ENCODE data around the gene ATP8B3. TPM values are rescaled to one million over a fixed set of nuclear protein-coding genes. Genes with fewer than 3 reads are reported as not detected.

Gene ATP8B3, protein sequence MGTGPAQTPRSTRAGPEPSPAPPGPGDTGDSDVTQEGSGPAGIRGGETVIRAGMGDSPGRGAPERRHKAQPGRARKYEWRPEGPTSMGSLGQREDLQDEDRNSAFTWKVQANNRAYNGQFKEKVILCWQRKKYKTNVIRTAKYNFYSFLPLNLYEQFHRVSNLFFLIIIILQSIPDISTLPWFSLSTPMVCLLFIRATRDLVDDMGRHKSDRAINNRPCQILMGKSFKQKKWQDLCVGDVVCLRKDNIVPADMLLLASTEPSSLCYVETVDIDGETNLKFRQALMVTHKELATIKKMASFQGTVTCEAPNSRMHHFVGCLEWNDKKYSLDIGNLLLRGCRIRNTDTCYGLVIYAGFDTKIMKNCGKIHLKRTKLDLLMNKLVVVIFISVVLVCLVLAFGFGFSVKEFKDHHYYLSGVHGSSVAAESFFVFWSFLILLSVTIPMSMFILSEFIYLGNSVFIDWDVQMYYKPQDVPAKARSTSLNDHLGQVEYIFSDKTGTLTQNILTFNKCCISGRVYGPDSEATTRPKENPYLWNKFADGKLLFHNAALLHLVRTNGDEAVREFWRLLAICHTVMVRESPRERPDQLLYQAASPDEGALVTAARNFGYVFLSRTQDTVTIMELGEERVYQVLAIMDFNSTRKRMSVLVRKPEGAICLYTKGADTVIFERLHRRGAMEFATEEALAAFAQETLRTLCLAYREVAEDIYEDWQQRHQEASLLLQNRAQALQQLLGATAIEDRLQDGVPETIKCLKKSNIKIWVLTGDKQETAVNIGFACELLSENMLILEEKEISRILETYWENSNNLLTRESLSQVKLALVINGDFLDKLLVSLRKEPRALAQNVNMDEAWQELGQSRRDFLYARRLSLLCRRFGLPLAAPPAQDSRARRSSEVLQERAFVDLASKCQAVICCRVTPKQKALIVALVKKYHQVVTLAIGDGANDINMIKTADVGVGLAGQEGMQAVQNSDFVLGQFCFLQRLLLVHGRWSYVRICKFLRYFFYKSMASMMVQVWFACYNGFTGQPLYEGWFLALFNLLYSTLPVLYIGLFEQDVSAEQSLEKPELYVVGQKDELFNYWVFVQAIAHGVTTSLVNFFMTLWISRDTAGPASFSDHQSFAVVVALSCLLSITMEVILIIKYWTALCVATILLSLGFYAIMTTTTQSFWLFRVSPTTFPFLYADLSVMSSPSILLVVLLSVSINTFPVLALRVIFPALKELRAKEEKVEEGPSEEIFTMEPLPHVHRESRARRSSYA (N-terminal part only)
- total RNA-seq: under 1 TPM in 3 of 4 donors, not detected in 1; 0.06 to 0.30 (median 0.18) TPM
- polyA plus RNA-seq: under 1 TPM; 0.15 to 0.22 (median 0.17) TPM
- long read RNA-seq, donor 1: 0 reads
- long read RNA-seq, donor 2: 0 reads

DNA sequence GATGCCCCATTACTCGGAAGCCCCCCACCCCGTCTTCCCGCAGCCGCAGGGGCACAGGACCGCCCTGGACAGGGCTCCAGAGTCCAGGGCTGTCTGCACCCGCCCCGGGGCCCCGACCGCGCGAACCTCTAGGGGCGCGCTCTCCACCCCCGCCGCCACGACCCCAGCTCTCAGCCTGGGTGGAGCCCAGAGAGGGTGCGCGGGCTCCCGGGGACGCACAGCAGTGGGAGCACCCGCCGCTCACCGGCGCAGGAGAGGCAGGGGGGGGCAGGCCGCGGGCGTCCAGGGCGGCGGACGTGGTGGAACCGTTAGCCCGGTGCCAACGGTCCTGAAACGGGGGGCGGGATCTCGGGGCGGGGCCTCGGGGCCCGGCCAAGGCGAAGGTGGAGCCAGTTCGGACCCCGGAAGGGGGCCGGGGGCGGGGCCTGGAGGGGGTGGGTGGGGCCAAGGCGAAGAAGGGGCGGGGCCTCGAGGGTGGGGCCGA, at the start of gene ATP8B3:
ATP8B3 (minus strand) TSS at position 335 of the 484 bp plus-strand sequence. CDS start 540 bp downstream, outside the sequence.
- TF ChIP-seq, protein P1, sequence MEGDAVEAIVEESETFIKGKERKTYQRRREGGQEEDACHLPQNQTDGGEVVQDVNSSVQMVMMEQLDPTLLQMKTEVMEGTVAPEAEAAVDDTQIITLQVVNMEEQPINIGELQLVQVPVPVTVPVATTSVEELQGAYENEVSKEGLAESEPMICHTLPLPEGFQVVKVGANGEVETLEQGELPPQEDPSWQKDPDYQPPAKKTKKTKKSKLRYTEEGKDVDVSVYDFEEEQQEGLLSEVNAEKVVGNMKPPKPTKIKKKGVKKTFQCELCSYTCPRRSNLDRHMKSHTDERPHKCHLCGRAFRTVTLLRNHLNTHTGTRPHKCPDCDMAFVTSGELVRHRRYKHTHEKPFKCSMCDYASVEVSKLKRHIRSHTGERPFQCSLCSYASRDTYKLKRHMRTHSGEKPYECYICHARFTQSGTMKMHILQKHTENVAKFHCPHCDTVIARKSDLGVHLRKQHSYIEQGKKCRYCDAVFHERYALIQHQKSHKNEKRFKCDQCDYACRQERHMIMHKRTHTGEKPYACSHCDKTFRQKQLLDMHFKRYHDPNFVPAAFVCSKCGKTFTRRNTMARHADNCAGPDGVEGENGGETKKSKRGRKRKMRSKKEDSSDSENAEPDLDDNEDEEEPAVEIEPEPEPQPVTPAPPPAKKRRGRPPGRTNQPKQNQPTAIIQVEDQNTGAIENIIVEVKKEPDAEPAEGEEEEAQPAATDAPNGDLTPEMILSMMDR (IDR thresholded peaks at IDR 0.05): no peak
- Histone ChIP-seq H3K4me1 (peaks cover 5% of the 10 kb centered on the region), H3K36me3 (ENCODE audit: insufficient read depth in 1 of 2, low read depth in 1 of 2) (peaks cover 3 to 25% of the 10 kb centered on the region in 2 donors), H3K4me3 (peak within 1 kb of the TSS; percentile 64), H3K27ac (no peak within 1 kb of the TSS), H3K9me3 (no peaks in the 10 kb centered on the region), H3K27me3 (ENCODE audit: insufficient read depth in 3 of 3, low read length in 2 of 3) (no peaks in the 10 kb centered on the region)
- ATAC-seq (peak; percentile 21 to 41 (median 30)), DNase-seq (no peak)
- 3 to 5% (median 4%) methylated on average over 23 to 48 of the region's 48 CpGs for WGBS, 3 donors
- intact Hi-C loops (cut with DNase I): no loop called here

DNA sequence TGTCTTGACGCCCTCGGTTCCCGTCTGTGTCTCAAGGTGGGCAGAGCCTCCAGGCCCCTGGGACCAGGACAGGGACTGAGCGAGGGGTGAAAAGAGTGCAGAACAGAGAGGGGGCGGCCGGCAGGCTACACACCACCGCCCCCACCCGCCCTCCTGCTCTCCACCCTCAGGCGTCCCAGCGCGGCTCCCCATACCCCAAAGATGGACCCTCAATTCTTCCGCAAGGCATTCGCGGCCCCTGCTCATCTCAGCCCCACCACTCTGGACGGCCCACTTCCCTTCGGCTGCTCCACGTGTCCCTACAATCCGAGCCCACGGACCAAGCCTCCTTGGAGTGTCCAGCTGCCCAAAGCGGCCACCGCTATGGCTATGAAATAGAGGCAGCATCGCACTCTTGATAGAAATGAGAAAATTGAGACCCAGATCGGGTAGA, 49.5 kb upstream of the ATP8B3 start:
- TF ChIP-seq, protein P1 (IDR thresholded peaks at IDR 0.05): no peak
- H3K27ac ChIP-seq: no peak overlapping the region
- intact Hi-C loops (cut with DNase I): no loop called here
- ATAC-seq (no peak), DNase-seq (no peak)
- 48 to 62% (median 48%) methylated on average over 22 to 23 of the region's 23 CpGs for WGBS, 3 donors
- peaks cover 20% of the 10 kb centered on the region for H3K4me1 ChIP-seq
- H3K4me3 ChIP-seq: peak overlapping the region; percentile 73
- peaks cover 0 to 4% (median 0%) of the 10 kb centered on the region in 3 donors for H3K27me3 ChIP-seq (ENCODE audit: insufficient read depth in 3 of 3, low read length in 2 of 3)
- H3K9me3 ChIP-seq: no peaks in the 10 kb centered on the region
- H3K36me3 ChIP-seq (ENCODE audit: insufficient read depth in 1 of 2, low read depth in 1 of 2): no peaks in the 10 kb centered on the region

DNA sequence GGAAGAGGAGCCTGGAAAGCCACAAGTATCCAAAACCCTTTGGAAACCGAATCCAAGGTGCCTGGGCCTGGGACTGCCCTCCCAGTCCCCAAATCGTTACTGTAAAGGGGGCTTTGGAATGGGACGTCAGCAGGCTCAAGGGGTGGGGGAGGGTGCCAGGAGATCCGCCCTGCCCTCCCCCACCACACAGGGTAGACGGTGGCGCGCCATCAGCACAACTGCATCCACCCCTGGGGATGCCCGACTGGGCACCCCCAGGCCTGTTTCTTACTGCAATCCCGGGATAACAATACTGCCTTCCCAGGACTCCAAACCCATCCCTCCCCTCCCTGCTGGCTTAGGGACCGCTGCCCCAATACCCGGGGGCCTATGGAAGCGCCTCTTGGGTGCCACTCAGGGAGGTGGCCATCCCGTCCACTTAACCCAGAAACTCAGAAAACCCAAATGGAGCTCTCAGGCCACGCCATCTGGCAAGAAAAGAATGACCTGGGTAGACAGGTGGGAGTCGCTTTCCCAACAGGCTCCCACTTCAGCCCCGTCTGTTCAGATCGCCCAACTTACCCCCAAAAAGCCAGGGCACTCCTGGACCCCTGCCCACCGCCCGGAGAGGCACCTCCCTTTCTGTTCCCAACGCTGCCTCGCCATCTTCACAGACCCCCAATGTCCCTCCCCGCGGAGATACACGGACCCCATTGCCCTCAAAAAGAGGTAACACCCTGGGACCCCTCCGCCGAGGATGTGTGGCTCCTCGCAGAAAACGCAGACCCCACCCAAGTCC, 48.9 kb upstream of the ATP8B3 start:
- peaks cover 0 to 4% (median 0%) of the 10 kb centered on the region in 3 donors for H3K27me3 ChIP-seq (ENCODE audit: insufficient read depth in 3 of 3, low read length in 2 of 3)

More for the DNA sequence above, 48.9 kb upstream of the ATP8B3 start:
- ATAC-seq: no peak
- no peak overlapping the region for H3K27ac ChIP-seq
- no peaks in the 10 kb centered on the region for H3K36me3 ChIP-seq (ENCODE audit: insufficient read depth in 1 of 2, low read depth in 1 of 2)
- intact Hi-C loops (cut with DNase I): no loop called here
- no peak overlapping the region for H3K4me3 ChIP-seq
- H3K9me3 ChIP-seq: no peaks in the 10 kb centered on the region
- DNase-seq: no peak
- WGBS, 3 donors: 64 to 70% (median 65%) methylated on average over 28 of the region's 28 CpGs
- TF ChIP-seq, protein P1 (IDR thresholded peaks at IDR 0.05): no peak
- peaks cover 21% of the 10 kb centered on the region for H3K4me1 ChIP-seq
